C4-2B (cell line): ENCODE results near the gene ASB16.

Experiments
- ZFX ChIP-seq: fragments of 450-650 bp; IDR thresholded peaks from 2 replicates; pipeline ENCODE4 v1.6.1; 2017
- TF ChIP-seq, protein P1 (sequence below): fragments of 450-650 bp; conservative IDR thresholded peaks from 2 replicates; pipeline ENCODE4 v1.5.1; 2017; ENCODE audit warnings: mild to moderate bottlenecking

DNA sequence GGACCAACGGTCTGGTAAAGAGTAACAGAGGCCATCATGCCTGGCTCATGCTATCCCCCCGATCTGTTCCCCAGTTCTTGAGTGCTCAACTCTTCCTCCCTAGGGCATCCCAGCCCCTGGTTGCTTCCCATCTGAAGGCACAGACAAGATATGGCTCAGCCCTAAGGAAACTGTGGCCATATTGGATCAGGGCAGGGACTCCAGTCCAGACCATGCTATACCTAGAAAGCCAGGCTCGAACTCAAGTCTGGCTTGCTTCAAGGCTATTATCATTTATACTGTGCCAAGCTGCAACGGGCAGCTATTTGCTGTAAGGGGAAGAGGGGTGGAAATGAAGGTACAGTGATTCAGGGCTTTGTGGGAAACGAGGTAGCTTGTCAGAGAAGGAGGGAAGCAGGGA, 46.2 kb downstream of the ASB16 start:
- TF ChIP-seq, protein P1, sequence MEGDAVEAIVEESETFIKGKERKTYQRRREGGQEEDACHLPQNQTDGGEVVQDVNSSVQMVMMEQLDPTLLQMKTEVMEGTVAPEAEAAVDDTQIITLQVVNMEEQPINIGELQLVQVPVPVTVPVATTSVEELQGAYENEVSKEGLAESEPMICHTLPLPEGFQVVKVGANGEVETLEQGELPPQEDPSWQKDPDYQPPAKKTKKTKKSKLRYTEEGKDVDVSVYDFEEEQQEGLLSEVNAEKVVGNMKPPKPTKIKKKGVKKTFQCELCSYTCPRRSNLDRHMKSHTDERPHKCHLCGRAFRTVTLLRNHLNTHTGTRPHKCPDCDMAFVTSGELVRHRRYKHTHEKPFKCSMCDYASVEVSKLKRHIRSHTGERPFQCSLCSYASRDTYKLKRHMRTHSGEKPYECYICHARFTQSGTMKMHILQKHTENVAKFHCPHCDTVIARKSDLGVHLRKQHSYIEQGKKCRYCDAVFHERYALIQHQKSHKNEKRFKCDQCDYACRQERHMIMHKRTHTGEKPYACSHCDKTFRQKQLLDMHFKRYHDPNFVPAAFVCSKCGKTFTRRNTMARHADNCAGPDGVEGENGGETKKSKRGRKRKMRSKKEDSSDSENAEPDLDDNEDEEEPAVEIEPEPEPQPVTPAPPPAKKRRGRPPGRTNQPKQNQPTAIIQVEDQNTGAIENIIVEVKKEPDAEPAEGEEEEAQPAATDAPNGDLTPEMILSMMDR, result no peak
- TF ChIP-seq ZFX, result no peak
